22Rv1 (cell line): ENCODE results near the gene ZNF423.

Source experiments
- ZFX ChIP-seq: fragments of 450-650 bp; IDR thresholded peaks from 2 replicates; pipeline ENCODE4 v1.6.1; 2017; ENCODE audit warnings: antibody characterized with exemption, borderline replicate concordance
- TF ChIP-seq, protein P1 (sequence below): fragments of 450-650 bp; IDR thresholded peaks from 2 replicates; pipeline ENCODE4 v1.5.1; 2017; ENCODE audit warnings: mild to moderate bottlenecking

DNA sequence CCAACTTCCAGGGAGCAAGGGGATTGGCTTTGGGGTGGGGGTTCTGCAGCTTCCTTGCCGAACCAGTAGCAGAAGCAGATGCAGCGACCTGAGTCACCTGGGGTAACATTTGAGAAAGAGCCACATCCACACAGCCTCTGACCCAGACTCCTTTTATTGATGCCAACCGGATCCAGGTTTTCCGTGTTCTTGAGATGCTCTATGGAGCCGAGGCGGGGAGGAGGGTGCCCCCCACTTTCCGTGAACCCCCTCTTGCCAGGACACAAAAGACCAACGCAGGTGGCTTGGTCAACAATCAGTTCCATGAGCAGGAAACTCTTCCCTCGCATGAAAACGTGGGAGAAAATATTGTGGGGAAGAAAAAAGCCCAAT is 356.5 kb downstream of the ZNF423 start:
- TF ChIP-seq, protein P1, sequence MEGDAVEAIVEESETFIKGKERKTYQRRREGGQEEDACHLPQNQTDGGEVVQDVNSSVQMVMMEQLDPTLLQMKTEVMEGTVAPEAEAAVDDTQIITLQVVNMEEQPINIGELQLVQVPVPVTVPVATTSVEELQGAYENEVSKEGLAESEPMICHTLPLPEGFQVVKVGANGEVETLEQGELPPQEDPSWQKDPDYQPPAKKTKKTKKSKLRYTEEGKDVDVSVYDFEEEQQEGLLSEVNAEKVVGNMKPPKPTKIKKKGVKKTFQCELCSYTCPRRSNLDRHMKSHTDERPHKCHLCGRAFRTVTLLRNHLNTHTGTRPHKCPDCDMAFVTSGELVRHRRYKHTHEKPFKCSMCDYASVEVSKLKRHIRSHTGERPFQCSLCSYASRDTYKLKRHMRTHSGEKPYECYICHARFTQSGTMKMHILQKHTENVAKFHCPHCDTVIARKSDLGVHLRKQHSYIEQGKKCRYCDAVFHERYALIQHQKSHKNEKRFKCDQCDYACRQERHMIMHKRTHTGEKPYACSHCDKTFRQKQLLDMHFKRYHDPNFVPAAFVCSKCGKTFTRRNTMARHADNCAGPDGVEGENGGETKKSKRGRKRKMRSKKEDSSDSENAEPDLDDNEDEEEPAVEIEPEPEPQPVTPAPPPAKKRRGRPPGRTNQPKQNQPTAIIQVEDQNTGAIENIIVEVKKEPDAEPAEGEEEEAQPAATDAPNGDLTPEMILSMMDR: no peak
- no peak for TF ChIP-seq ZFX
